Middle frontal gyrus (tissue), 1 donor: ENCODE results near the gene CLEC2A.
"Not testable (repeated sequence)": the region's sequence is repeated elsewhere in the genome, so short reads cannot be mapped to it uniquely, and the experiment has no call there.

Source experiments
- DNase-seq: peaks from one replicate; pipeline ENCODE4 v3.0.0-alpha.2; 2015; ENCODE audit warnings: low spot score; ENCODE audit errors: extremely low spot score

Gene CLEC2A

GRCh38 chr12:9932270-9932669 lies at the start of gene CLEC2A:
TSS of gene CLEC2A (minus strand) at chr12:9932370. CDS start at chr12:9932329, 41 bp downstream.
- no peak for DNase-seq

GRCh38 chr12:9980126-9980525 lies 48.0 kb upstream of the CLEC2A start:
- no peak for DNase-seq

GRCh38 chr12:9977916-9978315 lies 45.7 kb upstream of the CLEC2A start:
- DNase-seq: no peak

- not testable (repeated sequence) for DNase-seq
Observed at GRCh38 chr12:9976626-9977025, 44.5 kb upstream of the CLEC2A start.

GRCh38 chr12:9975614-9976013 lies 43.4 kb upstream of the CLEC2A start:
- DNase-seq: no peak

GRCh38 chr12:9974731-9975130 lies 42.6 kb upstream of the CLEC2A start:
- not testable (repeated sequence) for DNase-seq

GRCh38 chr12:9973949-9974348 lies 41.8 kb upstream of the CLEC2A start:
- no peak for DNase-seq

- no peak for DNase-seq
Observed at GRCh38 chr12:9971181-9971580, 39.0 kb upstream of the CLEC2A start, which contains the start of gene CLEC12A. TSS of gene CLEC12A (plus strand) at chr12:9971409. CDS start at chr12:9971597, 188 bp downstream.

- DNase-seq: no peak
Observed at GRCh38 chr12:9969673-9970072, 37.5 kb upstream of the CLEC2A start.

GRCh38 chr12:9961901-9962300 lies 29.7 kb upstream of the CLEC2A start:
- no peak for DNase-seq

GRCh38 chr12:9961106-9961505 lies 28.9 kb upstream of the CLEC2A start:
- no peak for DNase-seq

GRCh38 chr12:9960590-9960989 lies 28.4 kb upstream of the CLEC2A start:
- no peak for DNase-seq

- DNase-seq: no peak
Observed at GRCh38 chr12:9957834-9958233, 25.7 kb upstream of the CLEC2A start.

GRCh38 chr12:9952954-9953729 lies 21.0 kb upstream of the CLEC2A start:
- DNase-seq: not testable (repeated sequence)

GRCh38 chr12:9951026-9951675 lies 19.0 kb upstream of the CLEC2A start:
- DNase-seq: no peak

- DNase-seq: no peak
Observed at GRCh38 chr12:9948606-9949296, 16.6 kb upstream of the CLEC2A start.

GRCh38 chr12:9947674-9948073 lies 15.5 kb upstream of the CLEC2A start:
- DNase-seq: no peak

- DNase-seq: no peak
Observed at GRCh38 chr12:9944391-9944790, 12.2 kb upstream of the CLEC2A start.

GRCh38 chr12:9943240-9943639 lies 11.1 kb upstream of the CLEC2A start:
- no peak for DNase-seq

- DNase-seq: no peak
Observed at GRCh38 chr12:9941838-9942237, 9.7 kb upstream of the CLEC2A start.

- DNase-seq: no peak
Observed at GRCh38 chr12:9940375-9940774, 8.2 kb upstream of the CLEC2A start.

- DNase-seq: no peak
Observed at GRCh38 chr12:9936591-9936990, 4.4 kb upstream of the CLEC2A start.
